ENCODE measurements around the gene PITPNM3. TPM values are rescaled to one million over a fixed set of nuclear protein-coding genes. Genes with fewer than 3 reads are reported as not detected.

PITPNM3 gene
- total RNA-seq, 1 donor from 2014 or later, result 0.72 TPM

DNA sequence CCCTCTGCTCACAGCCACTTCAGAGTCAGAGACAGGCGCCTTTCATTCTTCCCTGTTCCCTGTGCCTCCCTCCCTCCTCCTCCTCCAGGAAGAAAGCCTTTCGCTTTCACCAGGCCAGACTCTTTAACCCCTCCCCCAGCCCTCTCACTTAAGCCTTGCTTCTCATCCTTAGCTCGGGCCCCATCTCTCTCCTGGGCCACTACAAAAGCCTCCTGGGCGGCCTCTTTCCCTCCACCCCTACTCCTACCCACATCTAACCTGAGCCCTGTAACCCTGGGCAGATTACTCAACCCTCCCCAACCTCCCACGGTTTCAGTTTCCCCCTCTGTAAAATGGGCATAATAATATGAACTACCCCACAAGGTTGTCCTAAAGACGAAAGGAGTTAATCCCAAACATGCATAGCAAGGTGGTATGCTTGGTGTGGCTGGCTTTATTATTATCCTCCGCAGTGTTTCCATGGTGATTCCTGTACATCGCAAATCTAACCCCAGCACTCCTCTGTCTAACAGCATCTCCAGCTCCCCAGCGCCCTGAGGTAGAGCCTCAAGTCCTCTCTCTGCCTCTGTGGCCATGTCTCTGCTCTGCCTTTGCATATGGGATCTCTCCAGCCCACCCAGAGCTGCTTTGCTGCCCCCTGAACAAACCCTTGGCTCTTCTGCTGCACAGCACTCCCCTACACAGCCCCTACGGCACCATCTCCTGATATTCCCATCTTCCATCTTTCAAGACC lies 94.4 kb downstream of the PITPNM3 start:
- TF ChIP-seq CTCF (IDR thresholded peaks at IDR 0.05; ENCODE audit: unreplicated experiment), result no peak
- Mint-ChIP-seq H3K4me3 (ENCODE audit: unreplicated experiment) (peak overlapping the region; percentile 54), H3K9me3 (ENCODE audit: unreplicated experiment) (no peaks in the 10 kb centered on the region), H3K4me1 (ENCODE audit: unreplicated experiment) (peaks cover 34% of the 10 kb centered on the region), H3K27me3 (ENCODE audit: unreplicated experiment) (peaks cover 22% of the 10 kb centered on the region), H3K27ac (ENCODE audit: unreplicated experiment) (no peak overlapping the region), H3K36me3 (ENCODE audit: low read depth, unreplicated experiment) (no peaks in the 10 kb centered on the region)
- DNase-seq (ENCODE audit: low spot score), result no peak

DNA sequence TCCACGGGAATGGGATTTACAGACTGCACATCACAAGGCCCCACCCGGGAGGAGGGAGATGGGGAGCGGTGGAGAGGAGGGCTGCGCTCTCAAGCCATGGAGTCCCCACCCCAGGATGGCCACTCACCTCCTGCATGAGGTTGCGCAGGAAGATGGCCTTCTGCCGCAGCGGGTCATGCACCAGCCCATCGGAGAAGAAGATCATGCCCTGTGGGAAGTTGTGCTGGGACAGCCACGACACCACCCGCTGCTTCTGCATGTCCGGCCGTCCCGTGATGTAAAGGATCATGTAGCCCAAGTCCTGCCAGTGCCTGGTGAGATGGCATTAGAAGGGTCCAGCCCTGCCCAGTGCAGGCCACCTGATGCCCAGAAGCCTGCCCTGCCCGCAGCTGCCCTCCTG lies 95.1 kb downstream of the PITPNM3 start:
- Mint-ChIP-seq H3K36me3 (ENCODE audit: low read depth, unreplicated experiment) (no peaks in the 10 kb centered on the region), H3K27me3 (ENCODE audit: unreplicated experiment) (peaks cover 22% of the 10 kb centered on the region), H3K27ac (ENCODE audit: unreplicated experiment) (no peak overlapping the region), H3K4me3 (ENCODE audit: unreplicated experiment) (no peak overlapping the region), H3K4me1 (ENCODE audit: unreplicated experiment) (peaks cover 37% of the 10 kb centered on the region), H3K9me3 (ENCODE audit: unreplicated experiment) (no peaks in the 10 kb centered on the region)
- no peak for DNase-seq (ENCODE audit: low spot score)
- TF ChIP-seq CTCF (IDR thresholded peaks at IDR 0.05; ENCODE audit: unreplicated experiment), result no peak

GRCh38 chr17:6460531-6461161 lies 95.7 kb downstream of the PITPNM3 start:
- no peak for DNase-seq (ENCODE audit: low spot score)
- Mint-ChIP-seq H3K4me1 (ENCODE audit: unreplicated experiment) (peaks cover 37% of the 10 kb centered on the region), H3K4me3 (ENCODE audit: unreplicated experiment) (no peak overlapping the region), H3K9me3 (ENCODE audit: unreplicated experiment) (no peaks in the 10 kb centered on the region), H3K36me3 (ENCODE audit: low read depth, unreplicated experiment) (no peaks in the 10 kb centered on the region), H3K27ac (ENCODE audit: unreplicated experiment) (no peak overlapping the region), H3K27me3 (ENCODE audit: unreplicated experiment) (peaks cover 21% of the 10 kb centered on the region)
- TF ChIP-seq CTCF (IDR thresholded peaks at IDR 0.05; ENCODE audit: unreplicated experiment), result no peak

- DNase-seq (ENCODE audit: low spot score), result no peak
These were observed 97.8 kb downstream of the PITPNM3 start for GRCh38 chr17:6458460-6458950.

More at GRCh38 chr17:6458460-6458950, 97.8 kb downstream of the PITPNM3 start:
- Mint-ChIP-seq H3K4me1 (ENCODE audit: unreplicated experiment) (peaks cover 24% of the 10 kb centered on the region), H3K36me3 (ENCODE audit: low read depth, unreplicated experiment) (no peaks in the 10 kb centered on the region), H3K4me3 (ENCODE audit: unreplicated experiment) (no peak overlapping the region), H3K9me3 (ENCODE audit: unreplicated experiment) (no peaks in the 10 kb centered on the region), H3K27me3 (ENCODE audit: unreplicated experiment) (peaks cover 13% of the 10 kb centered on the region), H3K27ac (ENCODE audit: unreplicated experiment) (no peak overlapping the region)
- TF ChIP-seq CTCF (IDR thresholded peaks at IDR 0.05; ENCODE audit: unreplicated experiment), result no peak

All from endothelial cell (in vitro differentiated cells).